Loucy (cell line): ENCODE data around the gene ERFE.

Experiments used
- H2AFZ ChIP-seq: fragments of 200-600 bp; sonication (generic); 2 replicates; pipeline ENCODE4 v1.6.0; 2016; ENCODE audit warnings: antibody characterized with exemption, mild to moderate bottlenecking, low read length, moderate library complexity
- H3F3A ChIP-seq: fragments of 200-600 bp; 2 replicates; pipeline ENCODE4 v1.6.0; 2016; ENCODE audit warnings: antibody characterized with exemption, low read depth, mild to moderate bottlenecking
- H3K27me3 ChIP-seq: fragments of 200-600 bp; sonication (generic); 2 replicates; pipeline ENCODE4 v1.6.1; 2014; ENCODE audit warnings: low read length, mild to moderate bottlenecking; ENCODE audit not compliant: insufficient read depth, poor library complexity, severe bottlenecking
- H3K36me3 ChIP-seq: fragments of 200-600 bp; sonication (generic); 2 replicates; pipeline ENCODE4 v1.6.1; 2016; ENCODE audit warnings: low read length; ENCODE audit not compliant: insufficient read depth
- H3K4me1 ChIP-seq: fragments of 200-600 bp; sonication (generic); 2 replicates; pipeline ENCODE4 v1.5.1; 2014; ENCODE audit warnings: low read length, mild to moderate bottlenecking; ENCODE audit not compliant: insufficient read depth, poor library complexity, severe bottlenecking
- H3K4me2 ChIP-seq: fragments of 200-600 bp; sonication (generic); 2 replicates; pipeline ENCODE4 v1.6.0; 2014; ENCODE audit warnings: antibody characterized with exemption, low read length, low read depth, mild to moderate bottlenecking; ENCODE audit not compliant: poor library complexity, severe bottlenecking
- H3K4me3 ChIP-seq: fragments of 200-600 bp; sonication (generic); 2 replicates; pipeline ENCODE4 v1.5.1; 2014; ENCODE audit warnings: low read length, mild to moderate bottlenecking, mixed read lengths; ENCODE audit not compliant: poor library complexity, severe bottlenecking
- H3K79me2 ChIP-seq: fragments of 200-600 bp; sonication (generic); 2 replicates; pipeline ENCODE4 v1.6.1; 2014; ENCODE audit warnings: low read length; ENCODE audit not compliant: insufficient read depth
- H3K9ac ChIP-seq: fragments of 200-600 bp; sonication (generic); 2 replicates; pipeline ENCODE4 v1.6.0; 2014; ENCODE audit warnings: mild to moderate bottlenecking, low read depth, low read length, moderate library complexity; ENCODE audit not compliant: poor library complexity, severe bottlenecking
- H3K9me2 ChIP-seq: fragments of 200-600 bp; sonication (generic); replicated peaks from 2 replicates; pipeline ENCODE4 v1.6.1; 2016; ENCODE audit warnings: low read depth, low read length, mixed read lengths
- H3K9me3 ChIP-seq: fragments of 200-600 bp; sonication (generic); 2 replicates; pipeline ENCODE4 v1.6.1; 2014; ENCODE audit warnings: mild to moderate bottlenecking, antibody characterized with exemption, low read length, low read depth; ENCODE audit not compliant: insufficient read depth
- H4K20me1 ChIP-seq: fragments of 200-600 bp; sonication (generic); 2 replicates; pipeline ENCODE4 v1.6.0; 2014; ENCODE audit warnings: antibody characterized with exemption, low read length, mild to moderate bottlenecking; ENCODE audit not compliant: insufficient read depth, poor library complexity, severe bottlenecking
- EZH2phosphoT487 ChIP-seq: fragments of 200-600 bp; IDR thresholded peaks from 2 replicates; pipeline ENCODE4 v1.6.1; 2018; ENCODE audit warnings: antibody characterized with exemption, mild to moderate bottlenecking, moderate library complexity, borderline replicate concordance
- TF ChIP-seq, protein P1 (sequence below): fragments of 200-600 bp; sonication (generic); conservative IDR thresholded peaks from 2 replicates; pipeline ENCODE4 v1.5.1; 2014; ENCODE audit warnings: mild to moderate bottlenecking, antibody characterized with exemption, low read length

The ERFE gene

DNA sequence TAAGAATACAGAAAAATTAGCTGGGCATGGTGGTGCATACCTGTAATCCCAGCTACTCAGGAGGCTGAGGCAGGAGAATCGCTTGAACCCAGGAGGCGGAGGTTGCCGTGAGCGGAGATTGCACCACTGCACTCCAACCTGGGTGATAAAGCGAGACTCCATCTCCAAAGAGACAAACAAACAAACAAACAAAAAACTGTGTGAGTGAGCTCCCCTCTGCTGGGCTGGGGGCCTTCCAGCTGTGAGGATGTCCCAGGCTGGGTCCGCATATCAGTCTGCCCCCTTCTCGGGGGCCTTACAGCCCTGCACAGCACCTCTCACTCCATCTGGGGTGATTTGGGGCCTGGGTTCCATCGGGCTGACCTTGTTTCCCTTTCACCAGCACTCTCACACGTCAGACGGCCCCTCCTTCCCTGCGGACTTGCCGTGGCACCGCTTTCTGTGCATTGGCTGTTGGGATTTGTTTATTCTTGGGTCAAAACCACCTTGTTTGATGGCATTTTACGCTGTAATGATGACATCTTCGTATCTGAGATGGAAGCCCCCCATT is 23.1 kb upstream of the ERFE start:
- H4K20me1 ChIP-seq = no peaks in the 10 kb centered on the region
- H3K27me3 ChIP-seq = no peaks in the 10 kb centered on the region
- H3K9ac ChIP-seq = no peak overlapping the region
- H3K9me3 ChIP-seq = no peaks in the 10 kb centered on the region
- no peaks in the 10 kb centered on the region for H3K36me3 ChIP-seq
- H3K9me2 ChIP-seq = no peaks in the 10 kb centered on the region
- no peak overlapping the region for H3K4me2 ChIP-seq
- H3K4me1 ChIP-seq = no peaks in the 10 kb centered on the region
- no peaks in the 10 kb centered on the region for H3K79me2 ChIP-seq
- H3F3A ChIP-seq = no peaks in the 10 kb centered on the region
- H3K4me3 ChIP-seq = no peak overlapping the region
- TF ChIP-seq, protein P1, sequence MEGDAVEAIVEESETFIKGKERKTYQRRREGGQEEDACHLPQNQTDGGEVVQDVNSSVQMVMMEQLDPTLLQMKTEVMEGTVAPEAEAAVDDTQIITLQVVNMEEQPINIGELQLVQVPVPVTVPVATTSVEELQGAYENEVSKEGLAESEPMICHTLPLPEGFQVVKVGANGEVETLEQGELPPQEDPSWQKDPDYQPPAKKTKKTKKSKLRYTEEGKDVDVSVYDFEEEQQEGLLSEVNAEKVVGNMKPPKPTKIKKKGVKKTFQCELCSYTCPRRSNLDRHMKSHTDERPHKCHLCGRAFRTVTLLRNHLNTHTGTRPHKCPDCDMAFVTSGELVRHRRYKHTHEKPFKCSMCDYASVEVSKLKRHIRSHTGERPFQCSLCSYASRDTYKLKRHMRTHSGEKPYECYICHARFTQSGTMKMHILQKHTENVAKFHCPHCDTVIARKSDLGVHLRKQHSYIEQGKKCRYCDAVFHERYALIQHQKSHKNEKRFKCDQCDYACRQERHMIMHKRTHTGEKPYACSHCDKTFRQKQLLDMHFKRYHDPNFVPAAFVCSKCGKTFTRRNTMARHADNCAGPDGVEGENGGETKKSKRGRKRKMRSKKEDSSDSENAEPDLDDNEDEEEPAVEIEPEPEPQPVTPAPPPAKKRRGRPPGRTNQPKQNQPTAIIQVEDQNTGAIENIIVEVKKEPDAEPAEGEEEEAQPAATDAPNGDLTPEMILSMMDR = no peak
- TF ChIP-seq EZH2phosphoT487 = no peak
- H2AFZ ChIP-seq = no peak overlapping the region

- Histone ChIP-seq H4K20me1 (no peaks in the 10 kb centered on the region), H3K9ac (no peak overlapping the region), H3K4me2 (no peak overlapping the region), H3K9me3 (no peaks in the 10 kb centered on the region), H3K36me3 (no peaks in the 10 kb centered on the region), H3K4me1 (peaks cover 12% of the 10 kb centered on the region), H2AFZ (no peak overlapping the region), H3K79me2 (no peaks in the 10 kb centered on the region), H3K4me3 (no peak overlapping the region), H3K9me2 (no peaks in the 10 kb centered on the region), H3K27me3 (no peaks in the 10 kb centered on the region), H3F3A (no peaks in the 10 kb centered on the region)
- TF ChIP-seq, protein P1 = no peak
- no peak for TF ChIP-seq EZH2phosphoT487
Measured at GRCh38 chr2:238136820-238137537, 21.8 kb upstream of the ERFE start.

GRCh38 chr2:238137885-238138284 is 20.9 kb upstream of the ERFE start:
- H3K36me3 ChIP-seq = no peaks in the 10 kb centered on the region
- H4K20me1 ChIP-seq = no peaks in the 10 kb centered on the region
- no peak for TF ChIP-seq EZH2phosphoT487
- TF ChIP-seq, protein P1 = no peak
- H3K9ac ChIP-seq = no peak overlapping the region
- no peak overlapping the region for H3K4me2 ChIP-seq
- no peaks in the 10 kb centered on the region for H3K9me2 ChIP-seq
- H3K4me3 ChIP-seq = no peak overlapping the region
- no peaks in the 10 kb centered on the region for H3K9me3 ChIP-seq
- H3K4me1 ChIP-seq = peaks cover 17% of the 10 kb centered on the region
- no peak overlapping the region for H2AFZ ChIP-seq
- H3K79me2 ChIP-seq = no peaks in the 10 kb centered on the region
- no peaks in the 10 kb centered on the region for H3K27me3 ChIP-seq
- no peaks in the 10 kb centered on the region for H3F3A ChIP-seq
